NCI-H2196 (cell line): ENCODE measurements around the gene P3H2.

Source experiments
- DNase-seq: peaks from one replicate; lab custom pipeline; 2025; ENCODE audit not compliant: unreplicated experiment; lab: John Stamatoyannopoulos, UW

The P3H2 gene

DNA sequence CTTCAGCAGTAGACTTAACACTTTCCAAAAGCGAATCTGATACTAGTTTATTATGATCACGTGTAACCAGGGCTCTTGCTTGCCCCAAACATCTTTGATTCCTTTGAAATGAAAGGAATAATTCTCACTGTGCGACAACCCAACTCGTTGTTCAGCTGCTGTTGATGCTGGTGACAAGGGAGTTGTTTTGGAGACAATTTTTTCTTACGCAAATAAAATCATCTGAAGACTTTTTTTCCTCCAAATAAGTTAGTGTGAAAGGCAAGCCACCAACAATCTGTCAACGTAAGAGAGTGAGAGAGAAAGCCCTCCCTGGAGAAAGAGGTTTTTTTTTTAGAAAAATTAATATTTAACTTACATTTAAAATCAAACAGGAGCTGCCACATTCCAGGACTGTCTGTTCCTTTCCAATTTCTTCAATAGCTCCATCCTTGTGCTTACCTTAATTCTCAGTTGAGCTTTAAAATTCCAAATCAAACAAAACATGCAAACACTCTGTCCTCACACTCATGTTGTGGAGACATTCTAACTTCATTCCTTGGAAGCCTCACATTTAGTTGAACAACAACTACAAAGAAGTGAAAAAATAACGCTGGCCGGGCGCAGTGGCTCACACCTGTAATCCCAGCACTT, 4.9 kb upstream of the P3H2 start:
- no peak for DNase-seq

DNA sequence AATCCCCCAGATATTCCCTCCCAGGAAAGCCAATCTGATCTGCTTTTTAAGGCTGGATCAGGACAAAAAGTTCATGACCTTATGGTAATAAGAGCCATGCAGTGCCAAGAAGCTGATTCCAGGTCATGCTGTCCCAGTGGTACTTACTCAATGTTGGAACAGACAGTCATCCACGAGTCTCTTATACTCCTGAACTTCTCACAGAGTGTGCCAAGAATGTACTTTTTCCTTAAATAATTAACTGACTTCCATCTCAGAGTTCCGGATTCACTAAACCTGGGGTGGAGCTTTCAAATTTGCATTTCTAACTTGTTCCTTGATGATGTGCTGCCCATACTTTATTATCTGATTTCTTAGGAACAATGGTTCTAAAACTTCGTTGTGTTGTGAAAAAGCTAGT, 3.4 kb upstream of the P3H2 start:
- no peak for DNase-seq

DNA sequence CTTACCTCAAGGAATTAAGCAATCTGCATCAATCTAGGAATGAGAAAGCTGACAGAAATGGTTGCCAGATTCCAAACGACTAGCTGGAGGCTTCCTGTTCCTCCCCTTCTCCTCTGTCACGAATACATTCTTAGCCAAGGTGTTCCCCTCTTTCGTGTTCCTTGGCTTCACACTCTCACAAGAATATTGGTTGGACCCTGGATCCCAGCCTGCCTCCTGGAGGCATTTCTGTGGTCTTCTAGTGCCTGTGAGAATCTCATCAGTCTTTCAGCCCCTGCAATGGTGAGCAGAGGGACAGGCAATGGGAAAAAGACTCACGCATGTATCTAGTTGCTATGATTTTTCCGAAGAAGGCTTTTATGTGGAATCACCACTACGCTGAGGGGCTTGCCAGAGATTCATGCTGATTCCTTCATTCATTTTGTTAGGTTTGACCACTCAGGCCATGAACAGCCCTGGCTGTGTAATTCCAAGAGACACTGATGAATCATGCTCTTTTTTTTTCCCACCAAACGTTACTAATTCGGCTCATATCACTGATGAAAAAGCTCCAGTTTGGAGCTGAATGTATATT, 1.6 kb upstream of the P3H2 start:
- no peak for DNase-seq

DNA sequence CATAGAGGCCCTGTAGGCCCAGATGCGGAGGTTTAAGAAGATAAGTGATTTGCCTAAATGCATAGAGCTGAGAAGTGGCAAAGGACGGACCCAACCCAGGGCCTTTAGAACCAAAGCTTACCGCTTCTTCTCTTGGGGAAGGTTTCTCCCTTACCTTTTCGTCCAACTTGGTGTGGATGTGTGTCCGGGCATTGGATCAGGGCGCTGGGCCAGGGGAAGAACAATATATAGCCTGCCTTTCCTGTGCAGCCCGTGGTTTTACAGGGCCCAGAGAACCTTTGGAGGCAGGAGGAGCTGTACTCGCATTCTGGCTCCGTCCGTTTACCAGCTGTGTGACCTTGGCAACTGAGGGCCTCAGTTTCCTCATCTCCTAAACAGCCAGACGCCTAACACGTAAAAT, 686 bp upstream of the P3H2 start:
- no peak for DNase-seq

DNA sequence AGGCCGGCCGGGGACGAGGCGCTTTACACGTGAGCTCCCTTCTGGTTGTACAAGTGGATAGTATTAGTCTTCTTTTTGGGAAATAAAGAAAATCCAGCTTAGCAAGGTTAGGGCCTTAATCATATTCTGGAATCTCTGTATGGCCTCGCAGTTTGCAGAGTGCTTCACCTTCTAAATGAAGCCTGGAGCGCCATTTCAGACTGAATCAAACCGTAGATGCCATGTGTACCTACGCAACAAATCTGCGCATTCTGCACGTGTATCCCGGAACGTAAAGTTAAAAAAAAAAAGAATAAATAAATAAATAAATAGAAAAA, 322 bp upstream of the P3H2 start:
- no peak for DNase-seq

DNA sequence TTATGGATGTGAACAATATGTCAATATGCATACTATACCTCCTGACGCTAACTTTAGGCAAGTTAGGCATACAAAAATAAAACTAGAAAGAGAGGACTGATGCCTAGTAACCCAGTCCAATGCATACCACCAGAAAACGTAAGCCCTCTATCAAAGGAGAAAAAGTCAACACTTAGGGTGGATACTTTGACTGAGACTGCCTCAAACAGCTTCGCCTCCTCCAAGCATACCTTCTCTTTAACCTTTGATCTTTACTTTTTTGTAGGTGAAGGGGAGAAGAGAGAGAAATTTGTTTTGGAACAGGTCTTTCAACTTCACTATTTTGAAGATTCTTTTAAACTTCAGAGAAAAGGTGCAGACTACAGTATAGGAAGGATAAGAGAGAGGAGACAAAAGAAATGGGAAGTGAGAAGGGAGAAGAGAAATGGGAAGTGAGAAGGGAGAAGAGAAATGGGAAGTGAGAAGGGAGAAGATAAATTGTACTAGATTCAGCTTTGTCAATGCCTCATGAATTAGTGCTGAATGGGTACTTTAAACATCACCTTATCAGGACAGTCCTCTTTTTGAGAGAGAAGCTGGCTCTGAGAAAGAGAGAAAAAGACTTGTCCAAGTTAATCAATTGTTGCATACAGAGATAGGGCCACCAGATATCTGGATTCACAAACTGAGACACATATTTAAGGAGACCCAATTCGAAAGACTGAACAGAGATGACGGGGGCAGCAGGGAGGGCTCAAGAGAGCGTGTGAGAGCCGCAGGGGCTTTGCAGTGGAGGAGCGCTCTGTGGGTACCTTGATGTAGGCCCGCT, 1.0 kb downstream of the P3H2 start:
- DNase-seq = no peak

DNA sequence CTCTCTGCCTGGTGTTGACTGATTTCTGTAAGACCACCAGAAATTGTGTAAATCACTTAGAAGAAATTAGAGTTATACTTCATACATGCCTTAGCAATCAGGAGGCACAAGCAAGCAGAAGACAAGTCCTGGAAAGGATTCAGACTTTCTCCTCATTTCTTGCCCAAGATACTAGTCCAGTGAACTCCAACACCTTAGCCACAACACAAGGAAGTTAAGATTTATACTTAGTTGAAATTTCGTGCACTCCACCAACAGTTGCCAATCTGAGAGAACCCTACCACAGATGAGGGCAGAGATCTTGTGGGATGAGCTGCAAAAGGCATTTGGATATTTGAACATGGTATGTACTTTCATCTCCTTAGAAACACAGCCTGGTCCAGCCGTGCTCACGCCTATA, 2.3 kb downstream of the P3H2 start:
- DNase-seq = no peak

DNA sequence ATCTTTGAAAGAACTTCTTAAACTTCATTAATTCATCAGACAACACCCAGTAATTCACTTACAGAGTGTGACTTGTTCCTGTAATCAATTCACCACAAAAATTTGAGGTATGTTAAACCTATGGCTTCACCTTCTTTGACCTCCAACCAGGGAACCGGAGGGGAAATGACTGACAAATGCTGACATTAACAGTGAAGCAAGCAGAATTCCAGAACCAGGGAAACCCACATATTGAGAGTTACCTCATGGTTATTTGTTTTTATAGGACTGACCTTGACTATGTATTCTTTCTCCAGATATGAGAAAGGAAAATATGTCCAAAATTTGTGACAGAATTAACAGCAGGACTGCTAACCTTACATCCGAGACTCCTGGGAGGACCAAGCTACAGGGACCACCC, 2.7 kb downstream of the P3H2 start:
- DNase-seq = no peak

DNA sequence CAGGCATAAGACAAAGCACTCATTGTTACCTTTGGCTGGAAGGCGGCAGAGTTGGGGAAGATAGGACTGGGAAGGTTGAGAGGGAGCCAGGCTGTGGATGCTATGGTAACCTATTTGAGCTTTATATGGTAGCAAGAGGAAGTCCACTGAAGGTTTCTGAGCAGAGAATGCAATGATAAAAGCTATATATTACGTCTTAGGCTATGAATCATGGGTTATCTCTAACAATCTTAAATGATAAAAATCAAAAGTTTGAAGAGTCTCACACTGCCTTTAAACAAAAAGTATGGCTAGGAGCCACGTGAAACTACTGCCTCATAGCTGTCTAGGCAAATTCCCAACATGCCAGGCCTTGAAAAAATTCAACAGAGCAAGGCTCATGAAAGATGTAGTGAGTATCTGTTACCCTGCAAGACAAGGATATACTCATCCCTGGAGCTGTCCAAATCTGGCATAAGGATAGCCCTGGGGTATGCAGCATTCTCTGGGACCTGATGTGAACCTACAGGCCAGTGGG, 4.1 kb downstream of the P3H2 start:
- DNase-seq = no peak

DNA sequence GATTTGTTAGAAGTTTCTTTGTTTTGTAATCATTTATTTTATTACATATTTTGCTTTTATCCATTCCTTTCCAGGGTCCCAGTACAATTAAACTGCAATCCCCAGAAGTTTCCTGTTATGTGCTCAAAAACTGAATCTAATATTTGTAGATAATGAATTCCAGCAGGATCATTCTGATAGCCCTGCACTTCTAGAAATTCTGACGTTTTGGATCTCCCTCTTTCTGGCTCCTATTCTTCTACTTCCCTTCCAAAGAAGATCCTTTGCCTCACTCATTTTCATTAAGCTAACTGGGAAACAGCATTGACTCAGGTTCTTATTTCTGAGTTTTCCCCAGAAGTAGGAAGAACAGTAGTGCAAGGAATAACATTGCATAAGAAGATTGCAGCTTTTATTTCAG, 9.9 kb downstream of the P3H2 start:
- no peak for DNase-seq

DNA sequence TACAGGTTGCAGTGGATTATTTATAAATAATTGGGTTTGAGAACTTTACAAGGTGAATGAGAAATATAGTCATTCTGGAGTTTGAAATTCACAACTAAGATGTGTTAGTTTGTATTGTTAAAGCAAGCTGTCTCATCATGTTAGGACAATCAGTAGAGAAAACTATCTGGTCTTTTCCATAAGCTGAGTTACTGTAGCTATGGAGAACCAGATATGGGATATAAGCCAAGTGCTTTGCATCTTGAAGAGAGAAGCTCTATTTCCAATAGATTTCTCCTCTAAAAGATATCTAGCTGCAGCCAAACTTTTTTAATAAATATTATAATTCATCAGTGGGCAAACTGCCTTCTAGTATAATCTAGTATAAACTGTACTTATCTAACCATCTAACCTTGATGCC, 11.3 kb downstream of the P3H2 start:
- no peak for DNase-seq

DNA sequence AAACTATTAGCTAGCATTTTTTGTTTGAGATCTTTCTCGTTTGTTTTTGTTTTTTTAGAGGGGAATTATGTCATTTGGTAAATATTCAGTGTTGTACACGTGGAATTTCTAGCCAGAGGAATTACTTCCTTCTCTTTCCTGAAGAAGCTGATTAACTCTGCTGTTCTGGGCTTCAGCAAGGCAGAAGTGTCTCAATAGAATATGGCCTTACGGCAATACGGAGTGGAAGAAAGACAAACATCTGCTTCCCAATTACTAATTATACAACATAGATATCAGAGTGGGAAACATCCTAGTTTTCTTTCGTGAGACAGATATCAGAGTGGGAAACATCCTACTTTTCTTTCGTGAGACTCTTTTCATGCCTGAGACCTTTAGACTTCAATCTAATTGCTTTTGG, 11.9 kb downstream of the P3H2 start:
- no peak for DNase-seq

DNA sequence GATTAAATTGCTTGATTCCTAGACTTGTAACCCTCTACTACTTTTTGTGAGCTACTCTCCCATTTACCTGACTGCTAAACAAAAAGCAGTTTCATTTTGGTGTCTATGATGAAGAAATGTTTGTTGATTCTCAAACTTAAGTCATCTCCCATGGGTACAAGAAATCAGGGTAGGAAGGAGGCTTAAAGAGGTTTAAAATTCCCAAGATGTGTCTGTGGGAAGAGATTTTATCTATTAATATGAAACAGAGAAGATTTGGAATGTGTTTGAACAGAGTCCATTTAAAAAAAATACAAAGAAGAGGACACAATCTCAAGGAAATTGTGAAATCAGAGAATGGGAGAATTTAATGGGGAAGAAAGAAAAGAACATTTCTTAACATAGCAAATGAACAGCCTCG, 14.8 kb downstream of the P3H2 start:
- no peak for DNase-seq

DNA sequence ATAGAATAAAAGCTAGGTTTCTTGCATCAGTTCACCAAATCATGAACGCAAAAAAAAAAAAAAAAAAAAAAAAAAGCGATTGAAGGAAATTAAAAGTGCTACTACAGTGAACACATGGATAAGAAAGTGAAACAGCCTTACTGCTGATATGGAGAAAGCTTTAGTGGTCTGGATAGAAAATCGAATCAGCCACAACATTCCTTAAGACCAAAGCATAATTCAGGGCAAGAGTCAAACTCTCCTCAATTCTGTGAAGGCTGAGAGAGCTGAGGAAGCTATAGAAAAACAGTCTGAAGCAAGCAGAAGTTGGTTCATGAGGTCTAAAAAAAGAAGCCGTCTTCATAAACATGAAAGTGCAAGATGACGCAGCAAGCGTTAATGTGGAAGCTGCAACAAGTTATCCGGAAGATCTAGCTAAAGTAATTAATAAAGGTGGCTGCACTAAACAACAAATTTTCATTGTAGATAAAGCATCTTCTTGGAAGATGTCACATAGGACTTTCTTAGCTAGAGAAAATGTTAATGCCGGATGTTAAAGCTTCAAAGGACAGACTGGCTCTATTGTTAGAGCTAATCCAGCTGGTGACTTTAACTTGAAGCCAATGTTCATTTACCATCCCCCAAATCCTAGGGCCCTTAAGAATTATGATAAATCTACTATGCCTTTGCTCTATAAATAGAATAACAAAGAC, 19.2 kb downstream of the P3H2 start:
- DNase-seq = no peak

DNA sequence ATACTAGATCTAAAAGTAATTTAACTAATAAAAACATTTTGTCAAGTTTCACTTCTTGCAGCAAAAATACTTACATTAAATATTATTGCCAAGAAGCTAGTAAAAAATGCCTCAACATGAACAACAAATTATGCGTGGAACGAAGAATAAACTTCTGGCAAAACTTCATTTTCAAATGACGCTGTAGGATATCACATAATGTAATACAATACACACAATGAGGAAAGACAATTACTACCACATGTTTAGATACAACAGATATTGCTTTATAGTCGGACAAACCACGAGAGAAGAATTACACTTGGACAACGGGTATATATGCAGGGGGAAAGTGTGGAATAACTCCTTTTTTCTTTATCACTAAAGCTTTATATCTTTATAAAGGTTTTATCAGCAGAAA, 21.6 kb downstream of the P3H2 start:
- no peak for DNase-seq

DNA sequence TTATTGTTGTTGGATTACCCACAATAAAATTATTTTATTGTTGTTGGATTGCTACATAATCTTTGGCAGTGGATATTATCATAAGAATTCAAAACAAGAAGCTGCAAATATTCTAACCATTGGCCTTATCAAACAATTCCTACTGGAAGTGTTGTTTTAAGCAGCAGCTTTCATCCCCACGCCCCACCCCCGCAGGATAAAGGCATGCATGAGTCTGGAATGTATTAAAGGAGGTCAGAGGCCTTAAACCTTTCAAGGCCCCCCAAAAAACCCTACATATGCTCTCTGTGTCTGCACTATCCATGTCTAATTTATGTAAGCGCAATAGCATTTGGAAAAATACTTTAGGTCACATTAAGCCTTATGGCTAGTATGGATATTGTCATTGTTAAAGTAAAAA, 23.1 kb downstream of the P3H2 start:
- DNase-seq = no peak

DNA sequence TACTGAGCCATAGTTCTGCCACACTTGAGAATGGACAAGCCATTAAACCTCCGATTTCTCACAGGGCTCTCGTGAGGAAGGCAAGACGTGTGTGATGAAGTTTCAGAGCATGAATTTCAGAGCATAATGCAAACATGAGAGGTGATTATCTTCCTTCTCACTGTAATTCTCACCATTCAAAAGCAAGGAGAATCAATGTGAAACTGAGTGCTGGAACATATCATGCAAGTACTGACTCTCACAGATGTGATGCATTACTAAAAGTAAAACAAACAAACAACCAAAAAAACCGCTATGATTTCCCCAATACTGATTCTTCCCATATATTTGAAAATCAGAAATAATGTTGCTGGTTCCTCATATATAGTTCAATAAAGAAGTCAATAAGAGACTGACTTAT, 23.7 kb downstream of the P3H2 start:
- no peak for DNase-seq

DNA sequence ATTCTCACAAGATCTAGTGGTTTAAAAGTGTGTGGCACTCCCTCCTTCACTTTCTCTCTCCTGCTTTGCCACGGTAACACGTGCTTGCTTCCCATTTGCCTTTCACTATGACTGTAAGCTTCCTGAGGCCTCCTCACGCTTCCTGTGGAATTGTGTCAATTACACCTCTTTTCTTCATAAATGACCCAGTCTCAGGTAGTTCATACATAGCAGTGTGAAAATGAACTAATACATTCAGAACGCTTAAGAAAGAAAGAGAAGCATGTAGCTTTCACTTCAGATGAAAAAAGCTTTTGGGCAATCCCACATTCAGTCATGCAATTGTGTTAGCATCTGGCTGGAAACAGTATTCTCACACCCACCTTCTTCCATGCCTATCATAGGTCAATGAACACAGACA, 24.4 kb downstream of the P3H2 start:
- no peak for DNase-seq

DNA sequence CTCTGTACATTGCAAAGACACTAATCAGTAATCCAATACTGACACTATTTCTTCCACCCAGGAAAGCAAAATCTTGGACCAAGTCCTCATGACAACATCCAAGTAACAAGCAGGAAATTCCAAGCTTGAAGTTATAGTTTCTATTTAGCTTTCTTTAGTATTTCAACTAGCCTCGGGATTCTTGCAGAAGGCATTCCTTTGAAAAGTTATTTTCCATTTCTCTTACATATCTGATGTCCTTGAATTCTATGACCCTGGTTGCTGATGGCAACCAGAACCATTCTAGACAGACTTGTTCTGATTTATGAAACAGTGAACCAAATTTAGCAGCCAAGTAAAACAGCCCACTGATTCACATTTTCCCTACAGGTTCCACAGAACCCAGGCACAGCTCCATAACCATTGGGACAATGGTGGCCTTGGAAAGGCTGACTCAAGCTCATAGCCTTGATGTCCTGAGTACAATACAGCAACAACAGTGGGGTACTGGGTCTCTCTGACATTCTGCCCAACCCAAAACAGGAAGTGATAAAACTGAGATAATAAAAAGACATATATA, 26.5 kb downstream of the P3H2 start:
- no peak for DNase-seq

DNA sequence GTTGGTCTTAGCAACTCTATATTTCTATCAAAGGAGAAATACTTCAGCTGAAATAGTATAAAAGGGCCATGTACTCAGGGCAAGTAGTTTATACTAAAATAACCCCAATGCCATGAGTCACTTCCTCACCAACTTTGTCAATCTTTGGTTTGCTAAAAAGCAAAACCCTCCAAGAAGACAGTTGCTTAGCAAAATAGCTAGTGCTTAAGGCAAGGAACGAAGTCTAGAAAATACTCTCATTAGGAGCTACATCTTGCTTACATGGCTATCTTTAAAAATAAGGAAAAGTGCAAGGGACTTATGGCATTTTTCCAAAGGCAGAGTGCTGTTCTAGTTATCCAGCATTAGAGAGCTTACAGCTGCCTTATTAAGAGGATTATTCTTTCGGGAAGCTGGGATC, 28.4 kb downstream of the P3H2 start:
- no peak for DNase-seq

DNA sequence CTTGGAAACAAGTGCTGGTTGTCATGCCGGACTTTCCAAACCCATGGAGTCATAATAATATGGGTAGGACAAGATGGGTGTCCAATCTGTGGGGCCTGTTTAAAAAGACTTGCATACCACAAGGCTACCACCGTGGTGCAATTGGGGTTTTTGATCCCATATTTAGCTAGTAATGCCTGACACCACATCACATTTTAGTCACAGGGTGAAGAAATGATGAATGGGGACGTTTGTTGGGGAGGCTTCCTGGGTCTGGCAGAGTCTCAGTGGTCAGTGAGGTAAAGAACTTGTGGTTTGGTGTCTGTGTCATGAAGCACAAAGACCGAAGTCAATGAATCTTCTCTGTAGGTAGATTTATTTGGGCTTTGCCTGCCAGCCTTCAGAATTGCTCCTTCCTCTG, 31.0 kb downstream of the P3H2 start:
- DNase-seq = no peak

DNA sequence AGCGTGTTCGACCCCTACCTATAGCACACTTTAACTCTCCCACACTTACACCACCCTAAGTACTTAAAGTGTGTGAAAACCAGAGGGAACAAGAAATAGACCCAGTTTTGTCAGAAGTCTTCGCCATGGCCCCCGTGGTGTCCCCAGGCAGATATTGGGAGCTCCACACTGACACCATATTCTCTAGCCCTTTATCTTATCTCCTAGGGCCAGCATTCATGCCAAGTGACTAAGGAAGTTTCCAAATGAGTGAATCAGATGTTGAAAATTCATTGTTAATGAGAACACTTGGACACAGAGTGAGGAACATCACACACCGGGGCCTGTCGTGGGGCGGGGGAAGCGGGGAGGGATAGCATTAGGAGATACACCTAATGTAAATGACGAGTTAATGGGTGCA, 31.8 kb downstream of the P3H2 start:
- DNase-seq = no peak
